ENCODE measurements around the gene ADAM12. TPM values are rescaled to one million over a fixed set of nuclear protein-coding genes. Genes with fewer than 3 reads are reported as not detected.

ADAM12 gene
- total RNA-seq, 1 donor from 2014 or later, result 1.3 TPM

- no peak for DNase-seq (ENCODE audit: low spot score)
- intact Hi-C loops (cut with DNase I), result no loop called here
These were observed 50.9 kb downstream of the ADAM12 start for GRCh38 chr10:126337251-126337810.

- intact Hi-C loops (cut with DNase I), result no loop called here
- no peak for DNase-seq (ENCODE audit: low spot score)
These were observed 51.5 kb downstream of the ADAM12 start for GRCh38 chr10:126336801-126337200.

- DNase-seq (ENCODE audit: low spot score), result no peak
- intact Hi-C loops (cut with DNase I), result no loop called here
These were observed 54.0 kb downstream of the ADAM12 start for GRCh38 chr10:126334272-126334671.

- DNase-seq (ENCODE audit: low spot score), result no peak
These were observed 55.7 kb downstream of the ADAM12 start for GRCh38 chr10:126332576-126332975.

GRCh38 chr10:126331101-126331500 lies 57.2 kb downstream of the ADAM12 start:
- intact Hi-C loops (cut with DNase I), result no loop called here

More at GRCh38 chr10:126332576-126332975, 55.7 kb downstream of the ADAM12 start:
- intact Hi-C loops (cut with DNase I), result no loop called here

GRCh38 chr10:126324826-126325225 lies 63.5 kb downstream of the ADAM12 start:
- no peak for DNase-seq (ENCODE audit: low spot score)
- intact Hi-C loops (cut with DNase I), result no loop called here

More at GRCh38 chr10:126331101-126331500, 57.2 kb downstream of the ADAM12 start:
- no peak for DNase-seq (ENCODE audit: low spot score)

GRCh38 chr10:126321440-126321839 lies 66.8 kb downstream of the ADAM12 start:
- DNase-seq (ENCODE audit: low spot score), result no peak
- intact Hi-C loops (cut with DNase I), result no loop called here

- intact Hi-C loops (cut with DNase I), result no loop called here
- DNase-seq (ENCODE audit: low spot score), result no peak
These were observed 70.5 kb downstream of the ADAM12 start for GRCh38 chr10:126317751-126318150.

- no peak for DNase-seq (ENCODE audit: low spot score)
- intact Hi-C loops (cut with DNase I), result no loop called here
These were observed 72.6 kb downstream of the ADAM12 start for GRCh38 chr10:126315494-126316177.

- DNase-seq (ENCODE audit: low spot score), result no peak
- intact Hi-C loops (cut with DNase I), result no loop called here
These were observed 73.3 kb downstream of the ADAM12 start for GRCh38 chr10:126314863-126315493.

- no peak for DNase-seq (ENCODE audit: low spot score)
- intact Hi-C loops (cut with DNase I), result no loop called here
These were observed 76.1 kb downstream of the ADAM12 start for GRCh38 chr10:126312167-126312566.

- DNase-seq (ENCODE audit: low spot score), result no peak
- intact Hi-C loops (cut with DNase I), result no loop called here
These were observed 78.9 kb downstream of the ADAM12 start for GRCh38 chr10:126309228-126309883.

GRCh38 chr10:126302826-126303665 lies 85.2 kb downstream of the ADAM12 start:
- DNase-seq (ENCODE audit: low spot score), result no peak
- intact Hi-C loops (cut with DNase I), result no loop called here

GRCh38 chr10:126302476-126302756 lies 85.9 kb downstream of the ADAM12 start:
- intact Hi-C loops (cut with DNase I), result no loop called here
- DNase-seq (ENCODE audit: low spot score), result no peak

GRCh38 chr10:126301701-126302475 lies 86.4 kb downstream of the ADAM12 start:
- intact Hi-C loops (cut with DNase I), result no loop called here
- no peak for DNase-seq (ENCODE audit: low spot score)

- no peak for DNase-seq (ENCODE audit: low spot score)
- intact Hi-C loops (cut with DNase I), result no loop called here
These were observed 93.8 kb downstream of the ADAM12 start for GRCh38 chr10:126294451-126294850.

GRCh38 chr10:126290232-126290631 lies 98.0 kb downstream of the ADAM12 start:
- no peak for DNase-seq (ENCODE audit: low spot score)
- intact Hi-C loops (cut with DNase I), result no loop called here

- intact Hi-C loops (cut with DNase I), result no loop called here
These were observed 99.5 kb downstream of the ADAM12 start for GRCh38 chr10:126288547-126289493.

More at GRCh38 chr10:126288547-126289493, 99.5 kb downstream of the ADAM12 start:
- DNase-seq (ENCODE audit: low spot score), result no peak

Data from cardiac septum (tissue), 1 donor.